Upper lobe of left lung (tissue), 4 donors: ENCODE data around the gene CRISP3.

Experiments
- POLR2A ChIP-seq, 4 donors: fragments of 450-650 bp; IDR thresholded peaks; one replicate each; pipeline ENCODE4 v1.5.1; 2016 to 2017; ENCODE audit warnings: antibody characterized with exemption in 4 of 4, mild to moderate bottlenecking in 2 of 4
- POLR2AphosphoS5 ChIP-seq, 2 donors: sonication (generic); formaldehyde crosslinking; IDR thresholded peaks; one replicate each; pipeline ENCODE4 v1.5.1; 2017; ENCODE audit warnings: antibody characterized with exemption in 2 of 2
- TF ChIP-seq, protein P1 (sequence below), 6 experiments: fragments of 450-650 bp in 4 of 6; fragments of 200-600 bp in 2 of 6; sonication (generic) in 2 of 6; IDR thresholded peaks; one replicate each; pipeline ENCODE4 v1.5.1; 2016 to 2019; ENCODE audit warnings: antibody characterized with exemption in 6 of 6

DNA sequence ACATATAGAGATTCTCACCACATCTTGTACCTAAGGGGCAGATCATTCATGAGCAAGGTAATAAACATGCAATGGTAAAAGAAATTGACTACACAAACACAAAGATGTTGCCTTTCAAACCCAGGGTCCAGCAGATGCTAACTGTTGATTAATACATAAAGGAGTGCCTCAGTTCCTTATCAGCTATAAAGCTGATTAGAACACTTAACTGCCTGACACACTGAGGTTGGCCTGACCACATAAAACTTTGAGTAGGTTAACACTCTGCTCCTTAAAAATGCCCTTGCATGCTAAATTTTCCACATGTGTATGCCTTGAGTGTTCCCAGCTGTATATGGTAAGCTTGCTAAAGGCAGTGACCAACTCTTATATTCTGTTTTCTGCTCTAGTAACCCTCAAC is 45.7 kb downstream of the CRISP3 start:
- TF ChIP-seq, protein P1, sequence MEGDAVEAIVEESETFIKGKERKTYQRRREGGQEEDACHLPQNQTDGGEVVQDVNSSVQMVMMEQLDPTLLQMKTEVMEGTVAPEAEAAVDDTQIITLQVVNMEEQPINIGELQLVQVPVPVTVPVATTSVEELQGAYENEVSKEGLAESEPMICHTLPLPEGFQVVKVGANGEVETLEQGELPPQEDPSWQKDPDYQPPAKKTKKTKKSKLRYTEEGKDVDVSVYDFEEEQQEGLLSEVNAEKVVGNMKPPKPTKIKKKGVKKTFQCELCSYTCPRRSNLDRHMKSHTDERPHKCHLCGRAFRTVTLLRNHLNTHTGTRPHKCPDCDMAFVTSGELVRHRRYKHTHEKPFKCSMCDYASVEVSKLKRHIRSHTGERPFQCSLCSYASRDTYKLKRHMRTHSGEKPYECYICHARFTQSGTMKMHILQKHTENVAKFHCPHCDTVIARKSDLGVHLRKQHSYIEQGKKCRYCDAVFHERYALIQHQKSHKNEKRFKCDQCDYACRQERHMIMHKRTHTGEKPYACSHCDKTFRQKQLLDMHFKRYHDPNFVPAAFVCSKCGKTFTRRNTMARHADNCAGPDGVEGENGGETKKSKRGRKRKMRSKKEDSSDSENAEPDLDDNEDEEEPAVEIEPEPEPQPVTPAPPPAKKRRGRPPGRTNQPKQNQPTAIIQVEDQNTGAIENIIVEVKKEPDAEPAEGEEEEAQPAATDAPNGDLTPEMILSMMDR (IDR thresholded peaks at IDR 0.05) = no peak
- TF ChIP-seq POLR2A (IDR thresholded peaks at IDR 0.05) = no peak
- no peak for TF ChIP-seq POLR2AphosphoS5 (IDR thresholded peaks at IDR 0.05)
